Osteoblast (primary cell): ENCODE data around the gene EPB41L4B. TPM values are rescaled to one million over a fixed set of nuclear protein-coding genes. Genes with fewer than 3 reads are reported as not detected.

Source experiments
- DNase-seq: peaks from one replicate; pipeline ENCODE4 v3.0.0; 2011; ENCODE audit warnings: low spot score, mixed read lengths; ENCODE audit not compliant: insufficient read length; ENCODE audit errors: missing footprints
- H2AFZ ChIP-seq: 2 replicates; pipeline ENCODE4 v1.6.0; 2011; ENCODE audit warnings: mild to moderate bottlenecking, low read length
- H3K27ac ChIP-seq: 2 replicates; pipeline ENCODE4 v1.5.1; 2011; ENCODE audit warnings: mild to moderate bottlenecking, low read depth, low read length, moderate library complexity
- H3K27me3 ChIP-seq: 2 replicates; pipeline ENCODE4 v1.6.0; 2012; ENCODE audit warnings: mild to moderate bottlenecking, control low read depth, inconsistent platforms, low read length, moderate library complexity; ENCODE audit not compliant: insufficient read depth
- H3K36me3 ChIP-seq: 2 replicates; pipeline ENCODE4 v1.5.1; 2011; ENCODE audit warnings: mild to moderate bottlenecking, low read length, control low read depth, moderate library complexity; ENCODE audit not compliant: insufficient read depth
- H3K4me1 ChIP-seq: 2 replicates; pipeline ENCODE4 v1.5.1; 2011; ENCODE audit warnings: mild to moderate bottlenecking, low read length, control low read depth, moderate library complexity; ENCODE audit not compliant: insufficient read depth
- H3K4me2 ChIP-seq: 2 replicates; pipeline ENCODE4 v1.6.0; 2011; ENCODE audit warnings: mild to moderate bottlenecking, low read length; ENCODE audit not compliant: insufficient read depth
- H3K4me3 ChIP-seq: fragments of 200-600 bp; sonication (generic); 3 replicates; pipeline ENCODE4 v1.5.1; 2012; ENCODE audit warnings: mild to moderate bottlenecking, low read length, inconsistent platforms; ENCODE audit not compliant: insufficient read depth
- H3K79me2 ChIP-seq: 2 replicates; pipeline ENCODE4 v1.6.0; 2012; ENCODE audit warnings: mild to moderate bottlenecking, low read length, control low read depth, inconsistent platforms; ENCODE audit not compliant: insufficient read depth
- H3K9me3 ChIP-seq: 2 replicates; pipeline ENCODE4 v1.5.1; 2011; ENCODE audit warnings: low read depth, low read length, control low read depth
- H4K20me1 ChIP-seq: 2 replicates; pipeline ENCODE4 v1.6.0; 2012; ENCODE audit warnings: mild to moderate bottlenecking, low read length, control low read depth; ENCODE audit not compliant: insufficient read depth
- total RNA-seq: library from RNA; depleted of rRNA; stranded (reverse); fragments of >200 nt; gene quantifications from 2 replicates; pipeline ENCODE4 v1.2.3, GENCODE V29; 2012
- TF ChIP-seq, protein P1 (sequence below): IDR thresholded peaks from 2 replicates; pipeline ENCODE4 v1.5.1; 2011; ENCODE audit warnings: mild to moderate bottlenecking, low read depth, low read length, moderate library complexity; ENCODE audit errors: extremely low read depth

Gene EPB41L4B
- total RNA-seq, 1 donor = 2.2 TPM

GRCh38 chr9:109141375-109141774 is 179.5 kb downstream of the EPB41L4B start:
- no peaks in the 10 kb centered on the region for H4K20me1 ChIP-seq
- H3K36me3 ChIP-seq = no peaks in the 10 kb centered on the region
- no peaks in the 10 kb centered on the region for H3K4me1 ChIP-seq
- H2AFZ ChIP-seq = no peak overlapping the region
- H3K4me2 ChIP-seq = no peak overlapping the region
- H3K27ac ChIP-seq = no peak overlapping the region
- no peaks in the 10 kb centered on the region for H3K27me3 ChIP-seq
- no peaks in the 10 kb centered on the region for H3K79me2 ChIP-seq
- H3K4me3 ChIP-seq = no peak overlapping the region
- no peaks in the 10 kb centered on the region for H3K9me3 ChIP-seq
- TF ChIP-seq, protein P1, sequence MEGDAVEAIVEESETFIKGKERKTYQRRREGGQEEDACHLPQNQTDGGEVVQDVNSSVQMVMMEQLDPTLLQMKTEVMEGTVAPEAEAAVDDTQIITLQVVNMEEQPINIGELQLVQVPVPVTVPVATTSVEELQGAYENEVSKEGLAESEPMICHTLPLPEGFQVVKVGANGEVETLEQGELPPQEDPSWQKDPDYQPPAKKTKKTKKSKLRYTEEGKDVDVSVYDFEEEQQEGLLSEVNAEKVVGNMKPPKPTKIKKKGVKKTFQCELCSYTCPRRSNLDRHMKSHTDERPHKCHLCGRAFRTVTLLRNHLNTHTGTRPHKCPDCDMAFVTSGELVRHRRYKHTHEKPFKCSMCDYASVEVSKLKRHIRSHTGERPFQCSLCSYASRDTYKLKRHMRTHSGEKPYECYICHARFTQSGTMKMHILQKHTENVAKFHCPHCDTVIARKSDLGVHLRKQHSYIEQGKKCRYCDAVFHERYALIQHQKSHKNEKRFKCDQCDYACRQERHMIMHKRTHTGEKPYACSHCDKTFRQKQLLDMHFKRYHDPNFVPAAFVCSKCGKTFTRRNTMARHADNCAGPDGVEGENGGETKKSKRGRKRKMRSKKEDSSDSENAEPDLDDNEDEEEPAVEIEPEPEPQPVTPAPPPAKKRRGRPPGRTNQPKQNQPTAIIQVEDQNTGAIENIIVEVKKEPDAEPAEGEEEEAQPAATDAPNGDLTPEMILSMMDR = no peak
- DNase-seq = no peak

DNA sequence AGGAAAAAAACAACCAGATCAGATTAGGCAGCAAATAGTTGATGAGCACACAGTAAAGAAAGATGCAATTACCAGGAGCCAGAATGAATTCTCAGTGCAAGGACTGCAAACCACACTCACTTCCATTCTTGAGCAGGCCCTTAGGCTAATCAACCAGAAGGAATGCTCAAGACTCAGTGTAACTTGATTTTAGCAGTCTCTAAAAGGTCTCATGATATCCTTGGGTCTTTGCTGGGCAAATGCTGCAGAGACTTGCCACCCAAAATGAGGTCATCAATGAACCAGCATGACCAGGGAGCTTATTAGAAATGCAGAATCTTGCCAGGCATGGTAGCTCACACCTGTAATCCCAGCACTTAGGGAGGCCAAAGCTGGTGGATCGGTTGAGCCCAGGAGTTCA is 181.0 kb downstream of the EPB41L4B start:
- DNase-seq = no peak

GRCh38 chr9:109138421-109138820 is 182.4 kb downstream of the EPB41L4B start:
- H4K20me1 ChIP-seq = no peaks in the 10 kb centered on the region
- TF ChIP-seq, protein P1 = no peak
- H2AFZ ChIP-seq = no peak overlapping the region
- H3K9me3 ChIP-seq = no peaks in the 10 kb centered on the region
- H3K27me3 ChIP-seq = peaks cover 5% of the 10 kb centered on the region
- no peak overlapping the region for H3K27ac ChIP-seq
- H3K4me3 ChIP-seq = no peak overlapping the region
- no peaks in the 10 kb centered on the region for H3K36me3 ChIP-seq
- DNase-seq = no peak
- no peaks in the 10 kb centered on the region for H3K4me1 ChIP-seq
- no peak overlapping the region for H3K4me2 ChIP-seq
- no peaks in the 10 kb centered on the region for H3K79me2 ChIP-seq

More for the DNA sequence above, 181.0 kb downstream of the EPB41L4B start:
- no peaks in the 10 kb centered on the region for H3K4me1 ChIP-seq
- H3K36me3 ChIP-seq = no peaks in the 10 kb centered on the region
- H3K27me3 ChIP-seq = peaks cover 2% of the 10 kb centered on the region
- H3K4me3 ChIP-seq = no peak overlapping the region
- no peak overlapping the region for H3K4me2 ChIP-seq
- TF ChIP-seq, protein P1 = no peak
- H4K20me1 ChIP-seq = no peaks in the 10 kb centered on the region
- H3K27ac ChIP-seq = no peak overlapping the region
- H2AFZ ChIP-seq = no peak overlapping the region
- H3K9me3 ChIP-seq = no peaks in the 10 kb centered on the region
- H3K79me2 ChIP-seq = no peaks in the 10 kb centered on the region

- TF ChIP-seq, protein P1 = no peak
- H3K79me2 ChIP-seq = no peaks in the 10 kb centered on the region
These were observed 186.7 kb downstream of the EPB41L4B start for GRCh38 chr9:109134167-109134578.

More at GRCh38 chr9:109134167-109134578, 186.7 kb downstream of the EPB41L4B start:
- Histone ChIP-seq H3K36me3 (no peaks in the 10 kb centered on the region), H3K4me3 (no peak overlapping the region), H3K4me1 (no peaks in the 10 kb centered on the region), H3K9me3 (no peaks in the 10 kb centered on the region), H3K27me3 (peaks cover 5% of the 10 kb centered on the region), H2AFZ (no peak overlapping the region), H3K27ac (no peak overlapping the region), H3K4me2 (no peak overlapping the region), H4K20me1 (no peaks in the 10 kb centered on the region)
- no peak for DNase-seq
